Tibial nerve (tissue), 4 donors: ENCODE measurements around the gene FBXO4. TPM values are rescaled to one million over a fixed set of nuclear protein-coding genes. Genes with fewer than 3 reads are reported as not detected.

Experiments
- DNase-seq, 2 donors: peaks; one replicate each; pipeline ENCODE4 v3.0.0-alpha.2; 2019; ENCODE audit warnings: low spot score in 2 of 2
- H3K27ac ChIP-seq, 4 donors: fragments of 200-600 bp; sonication (generic) in 3 of 4; one replicate each; pipeline ENCODE4 v1.5.1; 2017 to 2019; ENCODE audit warnings: mild to moderate bottlenecking in 1 of 4
- H3K27me3 ChIP-seq, 2 donors: fragments of 200-600 bp; sonication (generic) in 1 of 2; one replicate each; pipeline versions ENCODE4 v1.5.1 to v1.6.0; 2017 to 2019
- H3K36me3 ChIP-seq, 3 donors: fragments of 200-600 bp; sonication (generic); one replicate each; pipeline ENCODE4 v1.5.1; 2018 to 2019
- H3K4me1 ChIP-seq, 4 donors: fragments of 200-600 bp; sonication (generic) in 3 of 4; one replicate each; pipeline ENCODE4 v1.5.1; 2017 to 2019
- H3K4me3 ChIP-seq, 4 donors: fragments of 200-600 bp; sonication (generic) in 3 of 4; one replicate each; pipeline ENCODE4 v1.5.1; 2017 to 2019; ENCODE audit warnings: mild to moderate bottlenecking in 1 of 4, moderate library complexity in 1 of 4
- H3K9me3 ChIP-seq, 4 donors: fragments of 200-600 bp; sonication (generic) in 3 of 4; one replicate each; pipeline ENCODE4 v1.5.1; 2017 to 2019
- CTCF ChIP-seq, 5 experiments: fragments of 200-600 bp in 3 of 5; fragments of 450-650 bp in 2 of 5; sonication (generic) in 3 of 5; IDR thresholded peaks; one replicate each; pipeline ENCODE4 v1.5.1; 2016 to 2019; ENCODE audit warnings: antibody characterized with exemption in 5 of 5, mild to moderate bottlenecking in 3 of 5, moderate library complexity in 2 of 5
- EP300 ChIP-seq, 2 donors: sonication (generic); formaldehyde crosslinking; IDR thresholded peaks; one replicate each; pipeline ENCODE4 v1.6.1; 2017; ENCODE audit warnings: antibody characterized with exemption in 2 of 2, mild to moderate bottlenecking in 1 of 2
- POLR2A ChIP-seq, 2 donors: fragments of 450-650 bp; IDR thresholded peaks; one replicate each; pipeline ENCODE4 v1.6.1; 2017; ENCODE audit warnings: antibody characterized with exemption in 2 of 2, mild to moderate bottlenecking in 2 of 2, moderate library complexity in 2 of 2
- WGBS, 2 donors: methylation state at CpG; one replicate each; pipeline ENCODE4 v1.1.5; 2018; 5-methylcytosine and 5-hydroxymethylcytosine counted together
- total RNA-seq, 4 donors: library from RNA; depleted of rRNA; stranded (reverse); fragments of >200 nt; gene quantifications; one replicate each; pipeline ENCODE4 v1.1.0, GENCODE V29; 2016

FBXO4 gene
- total RNA-seq, 4 donors from 2014 or later = 17.0 to 23.5 (median 20.2) TPM

GRCh38 chr5:41891066-41891707 is 33.9 kb upstream of the FBXO4 start:
- WGBS, 2 donors = 54 to 56% methylated on average over 2 of the region's 2 CpGs
- no peak for DNase-seq
- H3K27me3 ChIP-seq = peaks cover 0 to 4% of the 10 kb centered on the region in 2 donors
- TF ChIP-seq EP300 (IDR thresholded peaks at IDR 0.05) (no peak), CTCF (IDR thresholded peaks at IDR 0.05) (no peak), POLR2A (IDR thresholded peaks at IDR 0.05) (no peak)
- no peak overlapping the region for H3K4me3 ChIP-seq
- no peak overlapping the region for H3K27ac ChIP-seq
- H3K4me1 ChIP-seq = no peaks in the 10 kb centered on the region
- no peaks in the 10 kb centered on the region for H3K9me3 ChIP-seq
- H3K36me3 ChIP-seq = no peaks in the 10 kb centered on the region

GRCh38 chr5:41892031-41892430 is 33.0 kb upstream of the FBXO4 start:
- Histone ChIP-seq H3K27me3 (peaks cover 0 to 4% of the 10 kb centered on the region in 2 donors), H3K27ac (no peak overlapping the region), H3K4me1 (no peaks in the 10 kb centered on the region), H3K9me3 (no peaks in the 10 kb centered on the region), H3K4me3 (no peak overlapping the region), H3K36me3 (no peaks in the 10 kb centered on the region)
- TF ChIP-seq EP300 (IDR thresholded peaks at IDR 0.05) = no peak
- TF ChIP-seq CTCF (IDR thresholded peaks at IDR 0.05) = no peak
- no peak for TF ChIP-seq POLR2A (IDR thresholded peaks at IDR 0.05)
- no peak for DNase-seq

GRCh38 chr5:41893074-41893851 is 31.8 kb upstream of the FBXO4 start:
- Histone ChIP-seq H3K9me3 (no peaks in the 10 kb centered on the region), H3K36me3 (no peaks in the 10 kb centered on the region), H3K4me3 (no peak overlapping the region), H3K27ac (no peak overlapping the region), H3K4me1 (no peaks in the 10 kb centered on the region), H3K27me3 (peaks cover 0 to 4% of the 10 kb centered on the region in 2 donors)
- DNase-seq = no peak
- WGBS, 2 donors = 73 to 84% methylated on average over 3 of the region's 3 CpGs
- TF ChIP-seq POLR2A (IDR thresholded peaks at IDR 0.05) = no peak
- TF ChIP-seq CTCF (IDR thresholded peaks at IDR 0.05) = no peak
- no peak for TF ChIP-seq EP300 (IDR thresholded peaks at IDR 0.05)

GRCh38 chr5:41896230-41896629 is 28.9 kb upstream of the FBXO4 start:
- DNase-seq = no peak
- 69 to 70% methylated on average over 2 of the region's 2 CpGs for WGBS, 2 donors
- Histone ChIP-seq H3K4me3 (no peak overlapping the region), H3K9me3 (no peaks in the 10 kb centered on the region), H3K4me1 (no peaks in the 10 kb centered on the region), H3K27ac (no peak overlapping the region), H3K36me3 (no peaks in the 10 kb centered on the region), H3K27me3 (peaks cover 0 to 4% of the 10 kb centered on the region in 2 donors)
- TF ChIP-seq EP300 (IDR thresholded peaks at IDR 0.05) = no peak
- TF ChIP-seq CTCF (IDR thresholded peaks at IDR 0.05) = no peak
- TF ChIP-seq POLR2A (IDR thresholded peaks at IDR 0.05) = no peak

- 40 to 45% methylated on average over 8 of the region's 8 CpGs for WGBS, 2 donors
- no peaks in the 10 kb centered on the region for H3K27me3 ChIP-seq
- peak overlapping the region; percentile 30 to 93 (median 68) for H3K4me3 ChIP-seq
- H3K36me3 ChIP-seq = peaks cover 0 to 10% (median 4%) of the 10 kb centered on the region in 3 donors
- peaks cover 0 to 36% (median 10%) of the 10 kb centered on the region in 4 donors for H3K4me1 ChIP-seq
- H3K9me3 ChIP-seq = no peaks in the 10 kb centered on the region
- peak overlapping the region; percentile 84 to 97 (median 92) for H3K27ac ChIP-seq
- TF ChIP-seq CTCF (IDR thresholded peaks at IDR 0.05) (no peak), POLR2A (IDR thresholded peaks at IDR 0.05) (no peak), EP300 (IDR thresholded peaks at IDR 0.05) (no peak)
- DNase-seq = no peak
These were observed 21.6 kb upstream of the FBXO4 start for GRCh38 chr5:41903382-41903891.
